HG02852 (cell line): ENCODE data around the gene PAPOLB.

ENCODE experiments used
- ATAC-seq: cut with Tn5 transposase; IDR thresholded peaks from one replicate; pipeline ENCODE4 v1.9.1; 2021; ENCODE audit warnings: mild to moderate bottlenecking, moderate library complexity; ENCODE audit not compliant: unreplicated experiment

The PAPOLB gene

DNA sequence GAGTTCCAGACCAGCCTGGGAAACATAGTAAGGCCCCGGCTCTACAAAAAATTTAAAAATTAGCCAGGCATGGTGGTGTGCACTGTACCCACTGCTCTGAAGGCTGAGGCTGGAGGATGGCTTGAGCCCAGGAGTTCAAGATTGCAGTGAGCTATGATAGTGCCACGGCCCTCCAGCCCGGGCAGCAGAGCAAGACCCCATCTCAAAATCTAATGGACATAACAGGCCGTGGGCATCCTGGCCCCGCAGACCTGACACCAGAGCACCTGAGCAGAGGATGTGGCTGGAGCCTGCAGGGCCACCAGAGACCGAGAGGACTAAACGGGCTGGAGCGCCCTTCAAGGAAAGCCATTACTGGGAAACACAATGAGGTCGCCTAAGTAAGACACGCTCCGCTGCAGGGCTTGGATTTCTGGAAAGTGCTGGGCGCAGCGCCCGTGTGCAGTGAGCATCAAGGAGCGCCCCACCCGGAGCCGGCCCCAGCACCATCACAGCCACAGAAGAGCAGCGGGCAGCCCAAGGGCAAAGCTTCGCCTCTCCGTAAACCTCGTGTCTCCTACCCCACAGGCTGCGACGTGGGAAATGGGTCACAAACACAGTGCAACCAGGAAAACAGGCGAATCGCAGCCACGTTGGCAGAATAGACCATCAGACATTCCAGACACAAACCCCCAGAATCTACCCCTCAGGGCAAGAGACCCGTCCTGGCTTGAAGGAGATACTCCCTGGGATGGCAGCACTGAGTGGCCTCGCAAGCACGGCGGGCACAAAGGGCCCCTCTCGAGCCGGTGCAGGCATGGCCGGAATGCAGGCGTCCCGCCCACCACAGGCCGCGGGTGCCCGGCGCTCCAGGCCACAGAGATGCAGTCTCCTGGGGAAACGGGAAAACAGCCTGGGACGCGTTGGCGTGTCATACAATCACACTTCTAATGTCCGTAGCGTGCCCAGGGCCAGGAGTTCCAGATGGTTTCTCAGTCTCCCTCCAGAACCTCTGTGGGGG, 16.8 kb upstream of the PAPOLB start:
- no peak for ATAC-seq

DNA sequence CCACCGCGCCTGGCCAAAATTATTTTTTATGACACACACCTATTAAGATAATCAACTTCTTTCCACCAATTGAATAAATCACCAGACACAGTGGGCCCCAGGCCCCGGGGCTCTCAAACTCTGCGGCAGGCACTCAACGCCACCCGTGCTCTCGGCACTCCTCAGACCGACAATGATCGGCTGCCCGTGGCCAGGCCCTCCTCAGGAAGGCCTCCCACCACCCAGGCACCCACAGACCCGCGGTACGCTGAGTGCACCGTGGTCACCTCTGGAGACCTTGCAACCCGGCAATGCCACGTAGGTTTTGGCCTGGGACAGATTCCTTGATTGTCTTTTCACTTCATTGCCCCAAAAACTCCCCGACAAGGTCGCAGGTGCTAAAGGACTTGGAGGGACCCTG, 14.8 kb upstream of the PAPOLB start:
- ATAC-seq = no peak

DNA sequence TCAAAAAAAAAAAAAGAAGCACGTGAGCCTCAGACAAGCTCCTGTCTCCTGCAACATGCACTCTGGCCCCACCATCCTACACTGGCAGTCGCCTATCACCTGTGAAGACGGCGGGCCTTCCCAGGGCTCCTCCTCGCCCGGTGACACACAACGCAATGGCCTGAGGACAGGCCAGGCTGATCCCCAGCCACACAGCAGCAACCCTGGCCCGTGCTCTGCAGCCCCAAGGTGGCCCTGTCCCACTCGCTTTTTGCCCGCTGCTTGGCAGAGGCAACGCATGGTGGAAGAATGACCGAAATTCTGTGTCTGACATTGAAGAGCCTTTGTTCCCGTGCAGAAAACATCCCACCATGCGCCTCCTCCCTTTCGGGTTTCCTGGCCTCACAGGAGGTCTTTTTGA, 13.6 kb upstream of the PAPOLB start:
- ATAC-seq = no peak

DNA sequence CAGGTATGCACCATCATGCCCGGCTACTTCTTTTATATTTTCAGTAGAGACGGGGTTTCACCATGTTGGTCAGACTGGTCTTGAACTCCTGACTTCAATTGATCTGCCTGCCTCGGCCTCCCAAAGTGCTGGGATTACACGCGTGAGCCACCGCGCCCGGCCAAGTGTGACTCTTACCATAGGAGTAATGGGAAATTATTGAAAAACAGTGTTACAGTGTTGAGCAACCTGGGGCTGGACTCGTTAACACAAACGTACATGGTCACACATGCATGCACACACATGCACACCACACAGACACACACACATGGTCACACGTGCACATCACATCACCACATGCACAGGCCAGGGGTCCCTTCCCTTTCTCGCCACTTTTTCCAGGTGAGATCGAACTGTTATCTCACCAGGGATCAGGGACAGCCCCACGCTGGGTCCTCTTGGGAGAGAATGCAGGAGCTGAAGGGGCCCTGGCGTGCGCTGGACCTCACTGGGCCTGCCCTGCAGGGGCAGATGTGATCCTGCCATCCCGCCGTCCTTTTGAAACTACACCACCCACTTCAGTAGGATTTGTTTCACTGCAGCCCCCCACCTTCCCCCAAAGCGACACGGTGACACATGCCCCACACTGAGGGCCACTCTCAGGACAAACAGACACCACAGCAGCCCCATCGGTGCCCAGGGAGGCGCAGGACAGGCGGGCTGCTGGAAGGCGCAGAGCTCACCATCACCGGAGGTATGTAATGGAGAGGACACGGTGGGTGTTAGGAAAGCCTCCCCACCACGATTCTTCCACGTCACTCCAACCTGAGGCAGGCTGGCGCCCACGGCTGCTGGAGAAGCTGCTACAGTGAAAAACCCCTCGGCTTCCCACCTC, 11.5 kb upstream of the PAPOLB start:
- no peak for ATAC-seq

DNA sequence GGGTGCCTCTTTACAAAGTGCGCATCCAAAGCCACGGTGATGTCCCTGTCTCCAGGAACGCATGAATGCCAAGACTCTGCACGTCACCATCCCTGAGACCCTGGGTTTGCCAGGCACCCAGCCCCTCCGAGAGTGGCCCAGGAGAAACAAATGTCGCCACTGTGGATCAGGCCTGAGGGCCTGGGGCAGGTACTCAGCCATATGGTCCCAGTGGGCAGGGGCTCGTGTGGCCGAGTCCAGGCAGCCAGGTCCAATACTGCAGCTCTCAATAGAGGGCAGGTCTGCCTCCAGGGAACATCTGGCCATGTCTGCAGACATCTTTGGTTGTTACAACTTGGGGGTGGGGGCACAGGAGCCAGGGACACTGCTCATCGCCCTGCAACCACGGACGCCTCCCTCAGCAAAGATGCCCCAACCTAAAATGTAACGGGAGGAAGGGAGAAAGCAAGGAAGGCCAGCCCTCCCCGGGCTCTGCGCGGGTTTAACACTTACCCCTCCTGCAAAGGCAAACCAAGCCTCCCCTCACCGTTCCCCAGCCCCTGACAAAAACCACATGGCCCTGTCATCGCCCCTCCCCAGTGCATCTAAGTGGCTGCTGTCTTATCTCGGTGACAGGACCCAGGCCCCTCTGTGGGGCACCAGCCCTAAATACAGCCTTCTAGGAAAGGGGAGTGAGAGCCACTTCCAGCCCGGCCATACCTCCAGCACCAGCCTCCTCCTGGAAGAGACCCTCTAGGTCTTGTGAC, 10.3 kb upstream of the PAPOLB start:
- ATAC-seq = no peak

DNA sequence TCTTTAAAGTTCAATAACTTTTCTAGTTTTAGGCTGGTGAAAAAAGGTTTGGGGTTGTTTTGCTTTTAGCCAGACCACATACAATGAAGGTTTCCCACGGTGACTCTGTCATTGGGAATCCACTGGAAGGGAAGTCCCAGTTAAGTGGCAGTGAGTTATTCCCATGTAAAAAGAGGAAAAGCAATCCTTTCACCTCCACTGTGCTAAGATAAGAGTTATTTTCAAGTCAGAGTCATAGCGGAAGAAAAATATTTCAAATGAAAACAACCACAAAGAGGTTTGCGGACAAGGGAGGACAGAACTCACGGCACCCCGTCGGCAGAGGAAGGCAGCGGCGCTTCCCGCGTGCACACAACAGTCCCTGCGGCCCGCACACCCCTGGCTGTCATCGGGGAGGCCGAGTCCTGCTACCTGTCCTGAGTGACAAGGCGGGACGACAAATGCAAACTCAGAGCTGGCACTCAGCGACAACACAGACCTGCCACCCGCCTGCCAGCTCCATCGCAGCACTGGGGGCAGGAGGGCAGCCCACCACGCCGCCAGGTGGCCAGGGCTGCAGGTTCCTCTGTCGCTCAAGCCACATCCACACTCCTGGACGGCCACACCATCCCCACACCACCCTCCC, 9.3 kb upstream of the PAPOLB start:
- no peak for ATAC-seq

DNA sequence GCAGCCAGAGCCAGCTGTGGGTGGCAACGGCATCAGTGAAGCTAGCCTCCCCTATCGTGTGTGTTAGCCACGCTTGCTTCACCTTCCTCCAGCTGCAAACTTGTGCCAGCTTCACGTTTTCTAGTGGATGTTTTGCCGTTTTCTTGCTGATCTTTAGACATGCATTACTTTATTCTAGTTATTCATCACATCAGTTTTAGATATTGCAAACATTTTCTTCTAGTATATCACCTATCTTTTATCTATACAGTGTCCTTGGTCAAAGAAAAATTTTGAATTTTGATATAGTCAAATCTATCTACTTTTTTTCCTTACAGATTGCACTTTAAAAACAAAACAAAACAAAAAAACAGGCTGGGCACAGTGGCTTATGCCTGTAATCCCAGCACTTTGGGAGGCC, 6.7 kb upstream of the PAPOLB start:
- no peak for ATAC-seq

DNA sequence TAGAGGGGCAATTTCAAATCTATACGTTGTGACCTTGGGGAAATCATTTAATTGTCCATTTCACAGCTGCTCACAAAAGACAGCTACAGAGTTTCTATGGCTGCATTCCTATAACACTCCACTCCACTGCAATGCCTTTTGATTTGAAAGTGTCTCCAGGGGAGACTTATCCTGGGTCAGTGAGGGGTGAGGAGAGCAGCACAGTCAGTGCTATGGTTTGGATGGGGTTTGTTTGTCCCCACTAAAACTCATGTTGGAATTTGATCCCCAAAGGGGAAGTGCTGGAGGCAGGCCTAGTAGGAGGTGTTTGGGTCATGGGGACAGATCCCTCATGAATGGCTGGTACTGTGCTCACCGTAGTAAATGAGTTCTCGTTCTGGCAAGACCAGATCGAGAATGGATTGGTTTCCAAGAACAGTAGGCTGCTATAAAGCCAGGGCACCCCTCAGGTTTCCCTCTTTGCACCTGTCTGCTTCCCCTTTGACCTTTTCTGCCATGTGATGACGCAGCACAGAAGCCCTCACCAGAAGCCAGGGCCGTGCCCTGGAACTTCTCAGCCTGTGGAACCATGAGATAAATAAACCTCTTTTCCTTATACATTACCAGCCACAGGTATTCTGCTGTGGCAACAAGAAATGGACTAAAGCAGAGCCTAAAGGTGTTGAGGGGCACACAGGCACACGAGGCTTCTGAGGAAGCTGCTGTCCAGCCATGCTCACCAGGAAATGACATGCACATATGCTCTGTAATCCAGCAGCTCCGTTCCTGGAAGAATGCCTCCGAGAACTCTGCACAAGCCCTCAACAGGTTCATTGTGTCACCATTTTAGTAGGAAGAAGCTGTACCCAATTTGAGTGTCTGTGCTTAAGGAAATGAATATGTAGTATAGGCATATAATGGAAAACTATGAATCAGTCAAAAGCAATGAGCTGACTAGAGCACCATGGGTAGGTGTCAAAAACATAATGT, 5.0 kb upstream of the PAPOLB start:
- no peak for ATAC-seq

DNA sequence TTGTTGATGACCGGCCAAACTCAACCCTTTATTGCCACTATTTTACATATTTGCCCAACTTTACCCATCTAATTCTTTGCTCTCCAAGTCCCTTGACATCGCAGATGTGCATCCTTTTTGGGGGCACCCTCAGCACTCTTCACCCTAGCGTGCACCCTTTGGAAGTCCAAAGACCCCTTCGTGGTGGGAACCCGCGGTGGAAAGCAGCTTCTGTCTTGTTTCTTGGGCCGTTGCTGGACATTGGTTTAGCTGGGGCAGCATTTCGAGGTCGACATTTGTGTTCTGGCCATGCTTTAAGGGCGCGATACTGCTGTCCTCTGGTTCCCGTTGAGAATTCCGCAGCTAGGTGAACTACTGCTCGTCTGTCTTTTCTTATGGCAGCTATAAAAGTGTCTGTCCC, 326 bp upstream of the PAPOLB start:
- ATAC-seq = no peak

DNA sequence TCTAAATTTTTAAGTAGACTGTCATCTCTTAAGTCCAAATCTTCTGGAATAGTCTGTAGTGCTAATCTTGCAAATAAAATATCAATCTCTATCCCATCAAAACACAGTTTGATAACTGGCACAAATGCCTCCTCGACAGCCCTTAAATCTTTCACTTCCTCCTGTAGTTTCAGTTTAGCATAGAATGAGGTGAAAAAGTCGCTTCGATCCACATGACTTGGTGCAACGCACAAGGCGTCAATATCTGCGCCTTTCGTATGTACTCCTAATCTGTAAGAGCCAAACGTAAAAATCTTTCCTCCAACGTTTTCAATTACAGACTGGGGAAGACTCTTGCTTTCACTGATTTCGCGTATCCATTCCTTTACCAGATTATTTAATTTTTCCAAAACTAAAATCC, 603 bp downstream of the PAPOLB start:
- ATAC-seq = no peak

DNA sequence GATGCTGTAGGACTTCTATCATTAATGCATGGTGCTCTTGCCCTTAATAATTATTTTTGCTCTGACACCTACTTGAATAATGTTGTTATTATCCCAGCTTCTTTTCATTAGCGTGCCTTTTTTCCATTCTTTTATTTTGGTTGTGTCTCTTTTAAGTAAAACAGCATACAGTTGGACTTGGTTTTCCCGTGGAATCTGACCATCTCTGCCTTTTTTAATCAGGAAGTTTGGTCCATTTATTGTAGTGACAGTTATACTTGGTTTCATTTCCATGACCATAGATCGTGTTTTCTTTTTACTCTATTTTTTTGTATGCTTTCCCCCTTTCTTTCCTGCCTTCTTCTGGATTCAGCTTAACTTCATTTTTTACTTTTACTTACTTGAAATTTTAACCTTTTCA, 4.6 kb downstream of the PAPOLB start:
- ATAC-seq = no peak

DNA sequence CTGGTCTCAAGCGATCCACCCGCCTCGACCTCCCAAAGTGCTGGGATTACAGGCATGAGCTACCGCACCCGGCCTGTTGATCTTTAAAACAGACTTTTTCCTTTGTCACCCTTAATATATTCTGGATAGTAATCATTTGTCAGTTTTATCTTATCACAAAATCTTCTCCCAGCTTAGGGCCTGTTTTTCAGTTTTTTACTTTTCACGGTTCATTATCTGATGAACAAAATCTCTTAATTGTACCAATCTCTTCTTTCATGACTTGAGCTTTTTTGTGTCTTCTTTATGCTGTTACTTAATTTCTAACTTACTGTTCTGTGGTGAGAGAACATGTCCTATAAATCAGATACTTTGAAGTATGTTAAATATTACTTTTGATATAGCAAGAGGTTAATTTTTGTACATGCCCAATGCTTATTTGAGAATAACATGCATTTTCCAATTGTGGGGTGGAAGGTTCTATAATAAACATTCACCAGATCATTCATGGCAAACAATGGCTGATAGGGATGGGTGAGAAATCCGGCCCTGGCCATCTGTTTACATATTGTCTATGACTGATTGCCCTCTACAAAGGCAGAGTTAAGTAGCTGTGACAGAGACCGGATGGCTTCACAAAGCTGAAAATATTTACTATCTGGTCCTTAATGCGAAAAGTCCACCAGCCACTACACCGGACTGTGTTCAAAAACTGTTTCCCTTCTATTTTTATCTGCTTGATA, 5.3 kb downstream of the PAPOLB start:
- ATAC-seq = no peak

DNA sequence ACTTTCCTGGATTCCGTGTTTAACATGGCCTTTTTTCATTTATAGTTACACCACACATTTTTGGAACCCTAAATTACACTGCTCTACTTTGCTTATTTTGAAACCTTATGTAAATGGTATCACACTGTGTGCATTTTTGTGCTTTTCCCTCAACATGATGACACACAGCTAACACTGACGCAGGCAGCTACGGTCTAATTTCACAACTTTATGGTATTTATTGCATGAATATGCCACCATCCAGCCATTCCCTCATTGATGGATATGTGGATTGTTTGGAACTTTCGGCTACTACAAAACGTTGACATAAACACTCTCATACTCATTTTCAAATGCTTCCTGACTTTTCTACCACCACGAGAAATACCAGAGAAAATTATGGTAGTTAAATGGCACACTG, 6.9 kb downstream of the PAPOLB start:
- no peak for ATAC-seq

DNA sequence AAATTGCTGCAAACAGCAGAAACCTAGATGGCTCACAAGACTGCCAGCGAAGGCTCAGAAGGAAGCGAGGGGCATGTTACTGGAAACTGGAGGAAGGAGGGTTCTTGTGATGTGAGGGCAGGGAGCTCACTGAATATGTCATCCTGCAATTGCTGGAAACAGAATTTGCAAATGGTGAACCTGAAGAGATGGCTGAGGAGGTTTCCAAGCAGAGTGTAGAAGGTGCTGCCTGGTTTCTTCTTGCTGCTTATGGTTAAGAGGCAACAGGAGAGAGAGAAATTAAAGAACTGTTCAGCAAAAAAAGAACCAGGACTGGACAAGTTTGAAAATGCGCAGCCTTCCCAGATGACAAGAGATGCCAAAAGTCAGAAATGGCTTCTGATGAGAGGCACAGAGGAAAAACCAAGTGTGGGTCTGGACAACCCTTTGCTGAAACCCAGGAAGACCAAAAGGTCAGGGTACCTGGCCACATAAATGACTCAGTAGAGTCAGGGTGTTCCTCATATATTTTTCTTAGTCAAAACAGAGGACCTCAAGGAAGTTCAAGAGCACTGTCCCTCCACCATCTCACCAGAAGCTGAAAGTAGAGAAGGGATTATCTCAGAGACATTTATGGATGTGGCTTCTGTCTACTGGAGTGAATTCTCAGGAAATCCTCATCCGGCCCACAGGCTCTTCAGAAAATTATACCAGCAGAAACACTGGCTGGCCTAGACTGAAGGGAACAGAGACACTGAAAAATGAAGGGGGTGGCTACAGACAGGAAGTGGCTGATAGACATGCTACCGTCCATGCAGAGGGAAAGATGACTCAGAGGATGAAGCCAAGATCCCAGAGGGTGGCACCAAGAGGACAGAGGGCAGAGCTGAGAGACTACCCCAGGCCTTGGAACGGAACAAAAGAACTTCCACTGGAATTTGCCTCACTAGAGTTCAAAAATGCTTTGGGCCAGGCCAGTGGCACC, 10.1 kb downstream of the PAPOLB start:
- no peak for ATAC-seq

DNA sequence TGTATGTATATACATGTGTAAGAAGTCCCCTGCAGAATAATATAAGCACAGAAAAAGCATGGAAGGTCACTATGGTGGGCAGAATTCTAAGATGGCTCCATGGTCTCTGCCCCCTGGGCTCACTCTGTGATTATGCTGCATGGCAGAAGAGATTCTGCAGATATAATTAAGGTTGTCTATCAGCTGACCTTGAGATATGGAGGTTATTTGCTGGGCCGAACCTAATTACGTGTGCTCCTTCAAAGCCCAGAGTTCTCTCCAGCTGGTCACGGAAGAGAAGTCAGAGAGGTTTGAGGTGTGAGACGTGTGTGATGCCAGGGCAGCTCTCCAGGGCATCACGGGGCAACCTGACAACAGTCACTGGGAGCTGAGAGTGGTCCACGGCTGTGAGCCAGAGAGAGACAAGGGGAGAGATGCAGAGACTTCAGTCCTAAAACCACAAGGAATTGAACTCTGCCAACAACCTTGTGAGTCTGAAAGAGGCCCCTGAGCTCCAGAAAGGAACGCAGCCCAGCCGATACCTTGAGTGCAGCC, 11.5 kb downstream of the PAPOLB start:
- ATAC-seq = no peak

DNA sequence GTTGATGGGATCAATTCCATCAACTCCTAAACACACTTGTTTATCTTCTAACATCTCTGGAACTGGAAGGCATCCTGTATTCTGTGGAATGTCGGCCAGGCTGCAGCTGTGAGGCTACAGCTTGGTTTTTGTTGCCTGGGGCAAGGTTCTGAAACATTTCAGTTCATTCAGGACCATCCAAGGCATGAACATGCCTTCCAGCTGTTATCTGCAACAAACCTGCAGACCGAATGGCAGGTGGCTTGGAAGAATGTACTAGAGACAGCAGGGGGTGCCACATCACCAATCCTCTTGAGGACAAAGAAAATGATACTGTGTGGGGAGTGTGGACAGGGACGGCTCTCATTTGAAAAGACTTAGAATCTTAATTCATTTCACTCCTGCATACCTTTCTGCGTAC, 12.4 kb downstream of the PAPOLB start:
- ATAC-seq = no peak

DNA sequence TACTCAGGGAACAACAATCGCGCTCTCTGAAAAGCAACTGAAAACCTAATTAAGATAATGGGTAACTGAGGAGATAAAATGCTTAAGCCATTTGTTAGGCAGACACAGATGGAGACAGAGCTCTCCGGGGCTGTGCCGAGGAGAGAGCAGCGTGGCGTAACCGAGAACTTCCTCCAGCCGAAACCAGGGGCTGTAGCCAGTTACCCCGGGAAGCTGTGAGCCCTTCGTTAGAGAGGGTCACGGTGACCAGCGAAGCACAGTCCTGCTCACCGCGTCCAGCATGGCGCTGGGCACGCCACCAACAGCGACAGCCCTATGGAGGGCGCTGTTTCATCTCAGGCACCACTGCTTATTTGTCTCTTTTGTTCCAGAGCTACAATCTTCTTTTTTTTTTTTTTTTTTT, 16.1 kb downstream of the PAPOLB start:
- no peak for ATAC-seq
